Adipose tissue (tissue), 3 donors: ENCODE results near the gene TMEM273. TPM values are rescaled to one million over a fixed set of nuclear protein-coding genes. Genes with fewer than 3 reads are reported as not detected.

Experiments used
- H3K27ac ChIP-seq: one replicate; pipeline ENCODE4 v1.5.1; 2013; ENCODE audit warnings: low read depth, low read length
- WGBS, 3 donors: extraction: QIAGEN DNeasy Blood & Tissue Kit; methylation state at CpG; one replicate each; pipeline ENCODE4 v1.1.7; 2013; 5-methylcytosine and 5-hydroxymethylcytosine counted together
- polyA plus RNA-seq, 3 donors: library from polyadenylated mRNA; stranded (reverse); fragments of 200-250 nt; gene quantifications; one replicate each; pipeline ENCODE4 v1.2.3, GENCODE V29; 2013
- donor health status: healthy with polysubstance abuse.
- donor health status: Bipolar disorder and iron deficiency.
- donor health status: healthy.

The TMEM273 gene
- polyA plus RNA-seq, 3 donors = 3.6 to 41.8 (median 26.4) TPM

- 73 to 82% (median 77%) methylated on average over 6 of the region's 6 CpGs for WGBS, 3 donors
- H3K27ac ChIP-seq = no peak overlapping the region
These were observed 19.2 kb downstream of the TMEM273 start for GRCh38 chr10:49168831-49169500.

GRCh38 chr10:49168171-49168540 lies 20.0 kb downstream of the TMEM273 start:
- 75 to 88% (median 81%) methylated on average over 4 of the region's 4 CpGs for WGBS, 3 donors
- H3K27ac ChIP-seq = no peak overlapping the region

GRCh38 chr10:49167425-49168170 lies 20.6 kb downstream of the TMEM273 start:
- H3K27ac ChIP-seq = no peak overlapping the region
- 77 to 88% (median 78%) methylated on average over 12 of the region's 12 CpGs for WGBS, 3 donors

GRCh38 chr10:49166484-49167400 lies 21.4 kb downstream of the TMEM273 start:
- 71 to 90% (median 86%) methylated on average over 14 of the region's 14 CpGs for WGBS, 3 donors
- H3K27ac ChIP-seq = no peak overlapping the region

DNA sequence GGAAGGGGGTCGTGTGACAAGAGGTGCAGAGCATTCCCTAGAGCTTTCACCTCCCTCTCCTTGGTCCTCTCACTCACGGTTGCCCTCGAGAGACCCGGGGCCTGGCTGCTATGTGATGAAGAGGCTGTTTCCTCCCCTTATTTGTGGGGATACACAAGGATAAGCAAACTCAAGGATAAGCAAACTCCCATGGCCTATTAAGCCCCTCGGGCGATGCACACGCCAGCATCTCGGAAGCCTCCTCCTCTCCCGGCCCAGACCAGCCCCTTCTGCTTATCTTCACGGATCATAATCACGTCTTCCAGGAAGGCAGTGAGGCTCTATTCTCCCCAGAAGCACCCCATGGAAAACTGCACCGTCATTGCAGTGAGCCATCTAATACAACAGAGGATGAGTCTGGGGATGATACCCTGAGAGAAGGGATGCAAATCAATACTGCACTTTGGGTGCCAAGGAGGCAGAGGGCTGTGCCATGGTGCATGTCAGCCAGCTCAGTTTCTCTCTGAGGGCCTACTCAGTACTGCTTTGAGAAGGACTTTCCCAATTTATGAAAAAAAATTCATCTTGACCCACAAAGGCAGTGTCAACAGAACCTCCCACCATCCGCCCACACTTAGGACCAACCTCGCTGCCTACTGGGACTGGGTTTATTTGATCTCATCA lies 22.2 kb downstream of the TMEM273 start:
- H3K27ac ChIP-seq = no peak overlapping the region
- WGBS, 3 donors = 76 to 89% (median 88%) methylated on average over 14 of the region's 14 CpGs

- WGBS, 3 donors = 73 to 90% (median 84%) methylated on average over 7 of the region's 7 CpGs
- H3K27ac ChIP-seq = no peak overlapping the region
These were observed 22.9 kb downstream of the TMEM273 start for GRCh38 chr10:49165259-49165658.

DNA sequence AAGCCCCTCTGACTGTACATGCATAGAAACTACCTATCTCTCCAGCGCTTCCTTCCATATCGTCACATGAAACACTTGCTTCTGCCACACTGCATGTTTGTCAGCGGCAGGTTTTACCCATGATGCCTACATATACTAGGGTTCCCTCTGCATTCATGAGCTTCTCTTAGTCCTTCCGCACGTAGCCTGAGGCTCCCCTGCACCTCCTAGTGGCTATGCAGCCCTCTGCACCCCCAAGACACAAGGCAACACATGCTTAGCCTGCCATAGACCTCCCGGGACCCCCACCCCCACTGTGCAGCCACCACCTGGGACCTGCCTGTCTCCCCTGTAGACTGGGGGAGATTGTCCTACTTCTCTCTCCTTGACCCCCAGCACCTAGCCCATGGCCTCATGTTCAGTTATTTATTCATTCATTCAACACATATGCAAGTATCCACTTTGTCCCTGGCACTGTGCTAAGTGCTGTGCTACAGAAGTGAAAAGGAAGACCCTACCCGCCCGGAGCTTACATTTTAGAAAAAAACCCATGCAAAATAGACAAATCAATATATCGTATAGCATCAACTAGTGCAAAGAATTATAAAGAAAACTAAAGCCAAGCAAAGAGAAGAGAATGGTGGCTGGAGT lies 23.5 kb downstream of the TMEM273 start:
- no peak overlapping the region for H3K27ac ChIP-seq
- WGBS, 3 donors = 49 to 63% (median 57%) methylated on average over 9 of the region's 9 CpGs

DNA sequence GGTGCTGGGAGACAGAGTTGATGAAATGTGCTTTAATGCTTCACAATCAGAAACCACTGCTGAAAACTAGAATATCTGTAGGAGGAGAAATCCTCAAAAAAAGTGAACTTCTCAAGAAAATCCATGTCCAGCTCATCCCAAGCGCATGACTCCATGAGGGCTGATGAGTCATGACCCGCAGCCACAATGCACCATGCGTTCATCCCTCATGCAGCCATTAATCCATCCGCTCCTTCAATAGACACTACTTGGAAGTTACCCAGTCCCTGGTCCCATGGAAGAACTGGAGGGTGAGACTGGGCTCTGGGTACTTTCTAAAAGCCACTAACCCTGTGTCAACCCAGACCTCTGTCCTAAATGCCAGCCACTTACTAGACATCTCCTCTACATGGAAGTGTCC lies 24.4 kb downstream of the TMEM273 start:
- 87 to 93% (median 89%) methylated on average over 4 of the region's 4 CpGs for WGBS, 3 donors
- H3K27ac ChIP-seq = no peak overlapping the region

DNA sequence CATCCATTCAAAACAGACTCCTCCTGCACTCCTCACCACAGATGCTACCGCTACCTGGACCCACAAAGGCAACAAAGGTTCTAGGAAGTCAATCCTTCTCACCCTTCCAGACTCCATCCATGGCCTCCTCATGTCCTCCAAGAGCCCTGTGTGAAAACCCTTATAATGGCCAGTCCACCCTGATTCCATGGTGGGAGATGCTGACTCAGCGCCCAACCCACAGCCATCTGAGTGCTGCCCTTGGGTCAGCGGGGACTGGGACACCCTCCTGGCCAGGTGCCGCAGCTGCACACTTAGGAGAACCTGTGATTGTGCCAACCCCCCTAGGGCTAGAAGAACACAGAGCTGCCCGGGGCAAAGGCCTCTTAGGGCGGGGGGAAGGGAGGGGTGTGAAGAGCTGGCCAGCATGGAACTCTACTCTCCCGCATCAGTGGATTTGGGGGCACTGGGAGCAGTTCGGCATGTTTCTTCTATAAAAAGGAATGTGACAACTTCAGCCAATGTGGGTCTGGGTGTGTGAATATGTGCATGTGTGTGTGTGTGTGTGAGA lies 25.4 kb downstream of the TMEM273 start:
- 77 to 88% (median 84%) methylated on average over 8 of the region's 8 CpGs for WGBS, 3 donors

DNA sequence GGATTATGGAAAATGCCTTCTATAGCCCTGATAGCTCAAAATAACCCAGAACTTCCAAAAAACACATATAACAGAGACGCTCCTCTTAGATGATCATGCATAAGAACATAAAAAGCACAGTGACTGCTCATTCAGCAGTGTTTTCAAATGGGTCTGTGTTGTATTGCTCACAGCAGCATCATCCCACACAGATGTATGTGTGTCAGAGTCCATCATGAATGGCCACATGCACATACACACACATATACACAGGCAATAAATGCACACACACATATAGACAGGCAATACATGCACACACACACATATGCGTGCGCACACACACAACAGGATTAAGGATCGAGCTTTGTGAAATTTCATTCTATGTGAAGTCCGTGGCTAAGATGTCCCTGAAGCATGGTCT lies 26.1 kb downstream of the TMEM273 start:
- WGBS, 3 donors = 73 to 86% (median 74%) methylated on average over 5 of the region's 5 CpGs
- no peak overlapping the region for H3K27ac ChIP-seq

More for the DNA sequence above, 25.4 kb downstream of the TMEM273 start:
- H3K27ac ChIP-seq = no peak overlapping the region

DNA sequence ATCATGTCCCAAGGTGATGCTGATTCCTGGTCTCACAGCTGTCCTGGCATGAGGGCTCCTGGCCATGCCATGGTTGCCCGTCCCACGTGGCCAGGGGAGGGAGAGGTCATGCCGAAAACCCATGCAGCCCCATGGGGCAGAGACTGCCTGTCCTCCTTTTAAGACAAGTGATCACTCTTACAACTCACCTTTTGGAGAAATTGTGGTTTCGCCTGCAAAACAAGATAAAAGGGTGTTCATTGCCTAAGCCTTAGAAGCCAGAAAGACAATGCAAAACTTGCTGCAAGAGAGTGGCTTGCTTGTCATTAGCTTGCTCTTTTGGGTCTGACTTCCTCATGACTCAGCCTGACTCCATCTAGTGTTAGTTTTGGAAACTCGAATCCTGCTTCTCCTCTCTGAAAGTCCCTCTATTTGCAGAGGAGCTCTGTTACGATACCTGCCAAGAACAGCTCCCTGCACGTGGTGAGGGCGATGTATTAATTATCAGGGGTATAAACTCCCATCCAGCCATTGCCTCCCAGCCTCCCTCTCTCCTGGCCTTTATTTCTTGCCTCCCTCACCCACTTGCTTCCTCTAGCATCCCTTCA lies 26.7 kb downstream of the TMEM273 start:
- 48 to 53% (median 48%) methylated on average over 8 of the region's 8 CpGs for WGBS, 3 donors
- H3K27ac ChIP-seq = no peak overlapping the region

GRCh38 chr10:49160814-49161213 lies 27.4 kb downstream of the TMEM273 start:
- WGBS, 3 donors = 79 to 98% (median 94%) methylated on average over 5 of the region's 5 CpGs
- H3K27ac ChIP-seq = no peak overlapping the region

DNA sequence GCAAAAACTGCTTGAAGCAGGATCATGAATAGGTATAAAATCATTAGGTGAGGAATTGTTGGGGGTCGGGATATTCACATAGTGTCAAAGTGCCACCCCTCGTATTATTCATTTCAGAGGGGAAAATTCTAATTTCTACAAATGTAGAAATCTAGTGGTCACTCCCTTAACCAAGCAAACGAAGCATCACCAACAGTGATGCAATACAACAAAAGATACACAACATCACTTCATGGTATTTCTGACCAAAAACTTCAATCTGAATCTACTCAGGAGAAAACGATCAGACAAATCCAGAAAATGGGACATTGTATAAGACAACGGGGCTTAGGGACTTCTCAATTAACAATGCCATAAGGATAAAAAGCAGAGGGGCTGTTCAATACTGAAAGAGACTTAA lies 28.1 kb downstream of the TMEM273 start:
- 74 to 88% (median 85%) methylated on average over 5 of the region's 5 CpGs for WGBS, 3 donors
- no peak overlapping the region for H3K27ac ChIP-seq

GRCh38 chr10:49158915-49159314 lies 29.3 kb downstream of the TMEM273 start:
- 24 to 84% (median 79%) methylated on average over 3 of the region's 3 CpGs for WGBS, 3 donors
- H3K27ac ChIP-seq = no peak overlapping the region

DNA sequence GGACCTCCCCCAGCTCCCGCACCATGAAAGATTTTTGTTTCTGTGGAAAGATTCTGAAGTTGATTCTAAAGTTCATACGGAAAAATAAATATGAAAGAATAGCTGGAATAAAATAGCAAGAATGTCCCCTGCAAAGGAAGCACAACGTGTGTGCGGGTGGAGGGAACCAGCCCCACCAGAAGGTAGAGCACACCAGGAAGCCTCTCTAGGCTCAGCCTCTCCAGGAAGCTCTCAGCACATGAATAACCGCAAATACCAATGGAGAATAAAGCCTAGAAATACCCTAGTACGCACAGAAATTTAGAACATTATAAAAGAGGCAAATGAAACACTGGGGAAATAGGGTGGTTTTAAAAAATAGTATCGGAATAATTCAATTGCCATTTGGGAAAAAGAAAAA lies 29.8 kb downstream of the TMEM273 start:
- WGBS, 3 donors = 62 to 76% (median 72%) methylated on average over 7 of the region's 7 CpGs
- no peak overlapping the region for H3K27ac ChIP-seq

- WGBS, 3 donors = 90 to 93% (median 92%) methylated on average over 3 of the region's 3 CpGs
- H3K27ac ChIP-seq = no peak overlapping the region
These were observed 31.0 kb downstream of the TMEM273 start for GRCh38 chr10:49157229-49157628.

DNA sequence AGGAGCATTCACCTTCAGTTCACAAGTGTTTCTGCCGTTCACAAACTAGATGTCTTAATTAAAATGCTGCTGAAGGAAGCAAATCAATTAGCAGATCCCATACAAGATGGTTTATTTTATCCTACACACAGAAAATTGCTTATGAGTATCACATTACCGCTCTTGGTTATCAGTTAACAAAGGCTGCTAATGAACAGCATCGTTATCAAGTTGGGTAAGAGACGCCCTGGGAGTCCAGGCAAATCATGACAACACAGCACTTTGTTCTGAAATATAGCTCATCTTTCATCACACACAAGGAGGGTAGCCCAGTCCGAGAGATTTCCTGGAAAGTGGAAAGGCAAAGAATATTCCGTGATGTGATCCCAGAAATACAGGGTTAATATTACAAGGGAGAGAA lies 33.5 kb downstream of the TMEM273 start:
- no peak overlapping the region for H3K27ac ChIP-seq
- WGBS, 3 donors = 72 to 91% (median 88%) methylated on average over 6 of the region's 6 CpGs
